AG04450 (cell line): ENCODE measurements around the gene RETREG2. TPM values are rescaled to one million over a fixed set of nuclear protein-coding genes. Genes with fewer than 3 reads are reported as not detected.
"Not testable (repeated sequence)": the region's sequence is repeated elsewhere in the genome, so short reads cannot be mapped to it uniquely, and the experiment has no call there.

ENCODE experiments used
- CTCF ChIA-PET: fragments of 300-600, 350-600 bp; formaldehyde crosslinking; extraction: SDS; loops from one replicate; lab custom pipeline; 2022; ENCODE audit warnings: antibody characterized with exemption, inconsistent platforms; lab: Charles Lee
- POLR2A ChIA-PET: fragments of 350-600 bp; formaldehyde crosslinking; extraction: SDS; loops from one replicate; lab custom pipeline; 2021; ENCODE audit warnings: antibody characterized with exemption, inconsistent platforms; lab: Yijun Ruan, JAX
- DNase-seq: peaks from one replicate; pipeline ENCODE4 v3.0.0-alpha.2; 2011; ENCODE audit warnings: low read depth, low spot score
- H3K27ac ChIP-seq: one replicate; pipeline ENCODE4 v1.5.1; 2012; ENCODE audit warnings: low read depth, low read length, control low read depth
- H3K27me3 ChIP-seq: one replicate; pipeline ENCODE4 v1.6.0; 2012; ENCODE audit warnings: low read length; ENCODE audit not compliant: control insufficient read depth, insufficient read depth
- H3K4me3 ChIP-seq: 2 replicates; pipeline ENCODE4 v1.5.1; 2011; ENCODE audit warnings: mild to moderate bottlenecking, low read depth, low read length, control low read depth
- H3K9me3 ChIP-seq: 2 replicates; pipeline ENCODE4 v1.5.1; 2012; ENCODE audit warnings: low read length; ENCODE audit not compliant: control insufficient read depth, insufficient read depth
- CTCF ChIP-seq: IDR thresholded peaks from 2 replicates; pipeline ENCODE4 v1.5.1; 2011; ENCODE audit warnings: low read depth, low read length, control low read depth, inconsistent platforms
- polyA plus RNA-seq: library from polyadenylated mRNA; depleted of rRNA; stranded (reverse); fragments of >200 nt; gene quantifications from 2 replicates; pipeline ENCODE4 v1.2.3, GENCODE V29; 2011

The RETREG2 gene
- polyA plus RNA-seq, 1 experiment = 71.7 TPM

GRCh38 chr2:219199470-219200211, 21.6 kb downstream of the RETREG2 start:
- ChIA-PET CTCF (interaction anchor here (0.7 kb wide), 1 partner anchor 141 kb away, joined by 3 read pairs; no protein-coding TSS in a partner anchor), POLR2A (no interaction called here)
- Histone ChIP-seq H3K27me3 (no peaks in the 10 kb centered on the region), H3K9me3 (peaks cover 3% of the 10 kb centered on the region), H3K27ac (no peak overlapping the region), H3K4me3 (no peak overlapping the region)
- DNase-seq = no peak
- no peak for TF ChIP-seq CTCF

GRCh38 chr2:219200502-219201326, 22.6 kb downstream of the RETREG2 start:
- H3K27ac ChIP-seq, H3K4me3 ChIP-seq, H3K27me3 ChIP-seq, POLR2A ChIA-PET, CTCF ChIA-PET, DNase-seq, H3K9me3 ChIP-seq: not testable (repeated sequence)

GRCh38 chr2:219201331-219201730, 23.3 kb downstream of the RETREG2 start:
- POLR2A ChIA-PET = interaction anchor here (0.6 kb wide), 1 partner anchor 430 kb away, joined by 3 read pairs; no protein-coding TSS in a partner anchor
- H3K9me3 ChIP-seq, CTCF ChIA-PET, DNase-seq, H3K27me3 ChIP-seq, H3K4me3 ChIP-seq, H3K27ac ChIP-seq: not testable (repeated sequence)

- ChIA-PET POLR2A (interaction anchor here (0.7 kb wide), 1 partner anchor 178 kb away, joined by 3 read pairs; no protein-coding TSS in a partner anchor), CTCF (no interaction called here)
- TF ChIP-seq CTCF = no peak
- H3K27me3 ChIP-seq = no peaks in the 10 kb centered on the region
- no peak overlapping the region for H3K27ac ChIP-seq
- H3K4me3 ChIP-seq = no peak overlapping the region
- peaks cover 3% of the 10 kb centered on the region for H3K9me3 ChIP-seq
- no peak for DNase-seq
Observed at GRCh38 chr2:219204425-219205164, 26.5 kb downstream of the RETREG2 start.

GRCh38 chr2:219205165-219205538, 27.1 kb downstream of the RETREG2 start:
- H3K4me3 ChIP-seq = no peak overlapping the region

More at GRCh38 chr2:219205165-219205538, 27.1 kb downstream of the RETREG2 start:
- no peak for DNase-seq
- H3K27me3 ChIP-seq = no peaks in the 10 kb centered on the region
- no peak for TF ChIP-seq CTCF
- POLR2A ChIA-PET = interaction anchor here (0.7 kb wide), 1 partner anchor 179 kb away, joined by 3 read pairs; no protein-coding TSS in a partner anchor
- H3K9me3 ChIP-seq = peaks cover 3% of the 10 kb centered on the region
- H3K27ac ChIP-seq = no peak overlapping the region
- CTCF ChIA-PET = interaction anchor here (1.4 kb wide), 1 partner anchor 90 kb away, joined by 3 read pairs; no protein-coding TSS in a partner anchor
